ENCODE results near the gene IMMP2L. TPM values are rescaled to one million over a fixed set of nuclear protein-coding genes. Genes with fewer than 3 reads are reported as not detected.

IMMP2L gene
- total and polyA plus RNA-seq, 8 donors, result 2.5 to 40.8 (median 20.0) TPM; not detected in 1

- DNase-seq, result peak in 1 of 2 donors; percentile 6
- no peak overlapping the region for H3K4me3 ChIP-seq
- H3K27ac ChIP-seq, result no peak overlapping the region
- TF ChIP-seq EP300 (IDR thresholded peaks at IDR 0.05), result no peak
- no peak for TF ChIP-seq POLR2AphosphoS5 (IDR thresholded peaks at IDR 0.05)
- TF ChIP-seq CTCF (IDR thresholded peaks at IDR 0.05), result no peak
- no peak for TF ChIP-seq POLR2A (IDR thresholded peaks at IDR 0.05)
- H3K36me3 ChIP-seq, result no peaks in the 10 kb centered on the region
- H3K4me1 ChIP-seq, result peaks cover 0 to 8% (median 0%) of the 10 kb centered on the region in 4 donors
- no peaks in the 10 kb centered on the region for H3K9me3 ChIP-seq
- intact Hi-C loops (cut with DNase I; ENCODE audit: low total_unique reads), result no loop called here
- no peaks in the 10 kb centered on the region for H3K27me3 ChIP-seq
These were observed 249.3 kb downstream of the IMMP2L start for GRCh38 chr7:111312966-111313365.

- TF ChIP-seq POLR2A (IDR thresholded peaks at IDR 0.05) (no peak), POLR2AphosphoS5 (IDR thresholded peaks at IDR 0.05) (no peak), CTCF (IDR thresholded peaks at IDR 0.05) (no peak), EP300 (IDR thresholded peaks at IDR 0.05) (no peak)
- Histone ChIP-seq H3K9me3 (no peaks in the 10 kb centered on the region), H3K4me1 (peaks cover 0 to 8% (median 0%) of the 10 kb centered on the region in 4 donors), H3K36me3 (no peaks in the 10 kb centered on the region), H3K4me3 (no peak overlapping the region), H3K27me3 (no peaks in the 10 kb centered on the region), H3K27ac (no peak overlapping the region)
- intact Hi-C loops (cut with DNase I; ENCODE audit: low total_unique reads), result no loop called here
- 88 to 100% (median 95%) methylated on average over 1 of the region's 1 CpG for WGBS, 5 donors
- no peak for DNase-seq
These were observed 253.6 kb downstream of the IMMP2L start for GRCh38 chr7:111308691-111309090.

GRCh38 chr7:111301891-111302290, 260.4 kb downstream of the IMMP2L start:
- no peaks in the 10 kb centered on the region for H3K36me3 ChIP-seq
- 97 to 100% (median 100%) methylated on average over 1 of the region's 1 CpG for WGBS, 5 donors
- no peak for DNase-seq
- H3K27ac ChIP-seq, result no peak overlapping the region
- H3K4me3 ChIP-seq, result no peak overlapping the region
- no peaks in the 10 kb centered on the region for H3K4me1 ChIP-seq
- intact Hi-C loops (cut with DNase I; ENCODE audit: low total_unique reads), result no loop called here
- H3K27me3 ChIP-seq, result no peaks in the 10 kb centered on the region
- no peaks in the 10 kb centered on the region for H3K9me3 ChIP-seq
- no peak for TF ChIP-seq EP300 (IDR thresholded peaks at IDR 0.05)
- no peak for TF ChIP-seq CTCF (IDR thresholded peaks at IDR 0.05)
- TF ChIP-seq POLR2A (IDR thresholded peaks at IDR 0.05), result no peak
- TF ChIP-seq POLR2AphosphoS5 (IDR thresholded peaks at IDR 0.05), result no peak

GRCh38 chr7:111294494-111294893, 267.8 kb downstream of the IMMP2L start:
- Histone ChIP-seq H3K36me3 (no peaks in the 10 kb centered on the region), H3K9me3 (no peaks in the 10 kb centered on the region), H3K27ac (no peak overlapping the region), H3K27me3 (no peaks in the 10 kb centered on the region), H3K4me1 (peaks cover 0 to 8% (median 0%) of the 10 kb centered on the region in 4 donors), H3K4me3 (no peak overlapping the region)
- WGBS, 5 donors, result 73 to 84% (median 74%) methylated on average over 4 of the region's 4 CpGs
- intact Hi-C loops (cut with DNase I; ENCODE audit: low total_unique reads), result no loop called here
- DNase-seq, result no peak
- TF ChIP-seq EP300 (IDR thresholded peaks at IDR 0.05), result no peak
- no peak for TF ChIP-seq POLR2AphosphoS5 (IDR thresholded peaks at IDR 0.05)
- TF ChIP-seq POLR2A (IDR thresholded peaks at IDR 0.05), result no peak

- Histone ChIP-seq H3K36me3 (no peaks in the 10 kb centered on the region), H3K27me3 (no peaks in the 10 kb centered on the region), H3K27ac (no peak overlapping the region), H3K4me1 (peaks cover 0 to 8% (median 0%) of the 10 kb centered on the region in 4 donors), H3K4me3 (no peak overlapping the region), H3K9me3 (no peaks in the 10 kb centered on the region)
- intact Hi-C loops (cut with DNase I; ENCODE audit: low total_unique reads), result no loop called here
- WGBS, 5 donors, result 58 to 76% (median 72%) methylated on average over 1 of the region's 1 CpG
- peak in 1 of 2 donors; percentile 9 for DNase-seq
- TF ChIP-seq POLR2A (IDR thresholded peaks at IDR 0.05), result no peak
- TF ChIP-seq CTCF (IDR thresholded peaks at IDR 0.05), result no peak
- no peak for TF ChIP-seq EP300 (IDR thresholded peaks at IDR 0.05)
- no peak for TF ChIP-seq POLR2AphosphoS5 (IDR thresholded peaks at IDR 0.05)
These were observed 270.2 kb downstream of the IMMP2L start for GRCh38 chr7:111292026-111292470.
